HL-60 (cell line): ENCODE data around the gene TGFBR3.

Source experiments
- CTCF ChIP-seq: IDR thresholded peaks from one replicate; pipeline ENCODE4 v1.5.1; 2011; ENCODE audit warnings: low read length, control low read depth, inconsistent platforms; ENCODE audit not compliant: insufficient read depth
- GABPA ChIP-seq: IDR thresholded peaks from 2 replicates; pipeline ENCODE4 v1.6.1; 2012; ENCODE audit warnings: low read depth
- REST ChIP-seq: IDR thresholded peaks from 2 replicates; pipeline ENCODE4 v1.6.1; 2012; ENCODE audit warnings: low read depth; ENCODE audit not compliant: insufficient replicate concordance

- TF ChIP-seq CTCF (no peak), REST (no peak), GABPA (no peak)
These were observed 42.1 kb downstream of the TGFBR3 start for GRCh38 chr1:91843843-91844242.
